CD4-positive, alpha-beta T cell (primary cell): ENCODE data around the gene CD247. TPM values are rescaled to one million over a fixed set of nuclear protein-coding genes. Genes with fewer than 3 reads are reported as not detected.

ENCODE experiments used
- ATAC-seq: fragments of 200-7000 bp; cut with Tn5 transposase; one replicate; pipeline ENCODE4 v1.10.0; 2022; ENCODE audit warnings: mild to moderate bottlenecking; ENCODE audit not compliant: poor library complexity
- CTCF ChIA-PET: fragments of 350-600 bp; sonication (Branson Sonifier 250); formaldehyde crosslinking; loops from one replicate; lab custom pipeline; 2021; ENCODE audit warnings: antibody characterized with exemption, inconsistent platforms; lab: Charles Lee
- POLR2A ChIA-PET: fragments of 350-600 bp; sonication (Branson Sonifier 250); formaldehyde crosslinking; loops from one replicate; lab custom pipeline; 2021; ENCODE audit warnings: antibody characterized with exemption, inconsistent platforms; lab: Charles Lee
- DNase-seq, 14 experiments: peaks; one replicate each; pipeline ENCODE4 v3.0.0-alpha.2; 2013 to 2020; ENCODE audit warnings: mixed read lengths in 2 of 14
- H3K27ac ChIP-seq, 2 donors: one replicate each; pipeline versions ENCODE4 v1.5.1 to v1.7.0; 2013; ENCODE audit warnings: low read length in 2 of 2, low read depth in 1 of 2, mild to moderate bottlenecking in 1 of 2
- H3K27me3 ChIP-seq, 2 experiments: 1 replicate in 1 of 2; 2 replicates in 1 of 2; pipeline versions ENCODE4 v1.6.1 to v1.7.0; 2013; ENCODE audit warnings: low read length in 2 of 2, control low read depth in 1 of 2, mild to moderate bottlenecking in 1 of 2, moderate library complexity in 1 of 2; ENCODE audit not compliant: insufficient read depth in 2 of 2, control insufficient read depth in 1 of 2
- H3K36me3 ChIP-seq: one replicate; pipeline ENCODE4 v1.6.1; 2013; ENCODE audit warnings: low read length, control low read depth; ENCODE audit not compliant: insufficient read depth
- H3K4me1 ChIP-seq: one replicate; pipeline ENCODE4 v1.6.1; 2013; ENCODE audit warnings: low read length, control low read depth; ENCODE audit not compliant: insufficient read depth
- H3K4me3 ChIP-seq: one replicate; pipeline ENCODE4 v1.5.1; 2013; ENCODE audit warnings: mild to moderate bottlenecking, low read length, moderate library complexity
- H3K9me3 ChIP-seq, 2 experiments: 1 replicate in 1 of 2; 2 replicates in 1 of 2; pipeline versions ENCODE4 v1.6.1 to v1.7.0; 2013; ENCODE audit warnings: low read length in 2 of 2, mild to moderate bottlenecking in 2 of 2, control low read depth in 1 of 2, moderate library complexity in 1 of 2; ENCODE audit not compliant: control insufficient read depth in 1 of 2, insufficient read depth in 1 of 2
- H3K27ac Mint-ChIP-seq: one replicate; pipeline ENCODE4 v1.8.0; 2020; ENCODE audit warnings: mixed read lengths
- H3K27me3 Mint-ChIP-seq: one replicate; pipeline ENCODE4 v1.8.0; 2021; ENCODE audit warnings: mixed read lengths
- H3K36me3 Mint-ChIP-seq: one replicate; pipeline ENCODE4 v1.8.0; 2021; ENCODE audit warnings: low read depth, mixed read lengths
- H3K4me1 Mint-ChIP-seq: one replicate; pipeline ENCODE4 v1.8.0; 2021; ENCODE audit warnings: low read depth, mixed read lengths
- H3K4me3 Mint-ChIP-seq: one replicate; pipeline ENCODE4 v1.8.0; 2020; ENCODE audit warnings: mild to moderate bottlenecking, mixed read lengths
- H3K9me3 Mint-ChIP-seq: one replicate; pipeline ENCODE4 v1.8.0; 2020; ENCODE audit warnings: mixed read lengths
- intact Hi-C, 2 experiments: fragments of 100-400 bp; cut with DNase I in 1 of 2; cut with micrococcal nuclease in 1 of 2; formaldehyde crosslinking; loops; one replicate each; pipeline versions ENCODE4 v1.15.1 to v1.9.0; 2023 to 2025; cut with DNase I, micrococcal nuclease
- total RNA-seq, 174 experiments: library from RNA in 2 of 174; stranded (reverse) in 2 of 174; gene quantifications; one replicate each; pipeline ENCODE4 v1.2.3 and lab custom pipeline; 2021 to 2026
- TF ChIP-seq, protein P1 (sequence below): fragments of 200-600 bp; IDR thresholded peaks from one replicate; pipeline ENCODE4 v1.8.0; 2022; ENCODE audit warnings: antibody characterized with exemption, mild to moderate bottlenecking

Gene CD247
- total RNA-seq, 2 experiments from 2014 or later = 355 to 378 TPM

DNA sequence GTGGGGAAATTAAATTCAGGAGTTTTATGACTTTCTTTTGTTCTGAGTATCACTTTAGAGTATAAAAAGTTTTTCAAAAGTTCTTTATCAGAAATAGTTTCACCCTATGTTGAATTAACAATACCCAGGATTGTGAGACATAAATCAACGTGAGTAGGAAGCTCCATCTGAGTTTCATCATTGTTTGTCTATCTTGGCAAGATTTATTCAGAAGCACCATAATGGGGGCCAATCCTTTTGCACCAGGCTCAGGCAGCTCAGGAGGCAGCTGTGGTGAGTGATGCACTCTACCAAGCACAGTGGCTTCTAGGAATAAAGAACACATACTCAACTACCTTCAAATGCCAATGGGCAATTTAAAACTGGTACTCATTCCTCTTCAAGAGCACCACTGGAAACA, 23.3 kb upstream of the CD247 start:
- no peaks in the 10 kb centered on the region for H3K9me3 Mint-ChIP-seq
- CTCF ChIA-PET = interaction anchor here (0.9 to 2.5 kb wide), 5 partner anchors 8 to 477 kb away, joined by 3 to 9 read pairs (median 5); no protein-coding TSS in a partner anchor
- Histone ChIP-seq H3K36me3 (peaks cover 12% of the 10 kb centered on the region), H3K27ac (no peak overlapping the region), H3K9me3 (no peaks in the 10 kb centered on the region), H3K4me1 (no peaks in the 10 kb centered on the region), H3K4me3 (no peak overlapping the region), H3K27me3 (no peaks in the 10 kb centered on the region)
- DNase-seq (no peak), ATAC-seq (no peak)
- H3K4me3 Mint-ChIP-seq = no peak overlapping the region
- POLR2A ChIA-PET = no interaction called here
- TF ChIP-seq, protein P1, sequence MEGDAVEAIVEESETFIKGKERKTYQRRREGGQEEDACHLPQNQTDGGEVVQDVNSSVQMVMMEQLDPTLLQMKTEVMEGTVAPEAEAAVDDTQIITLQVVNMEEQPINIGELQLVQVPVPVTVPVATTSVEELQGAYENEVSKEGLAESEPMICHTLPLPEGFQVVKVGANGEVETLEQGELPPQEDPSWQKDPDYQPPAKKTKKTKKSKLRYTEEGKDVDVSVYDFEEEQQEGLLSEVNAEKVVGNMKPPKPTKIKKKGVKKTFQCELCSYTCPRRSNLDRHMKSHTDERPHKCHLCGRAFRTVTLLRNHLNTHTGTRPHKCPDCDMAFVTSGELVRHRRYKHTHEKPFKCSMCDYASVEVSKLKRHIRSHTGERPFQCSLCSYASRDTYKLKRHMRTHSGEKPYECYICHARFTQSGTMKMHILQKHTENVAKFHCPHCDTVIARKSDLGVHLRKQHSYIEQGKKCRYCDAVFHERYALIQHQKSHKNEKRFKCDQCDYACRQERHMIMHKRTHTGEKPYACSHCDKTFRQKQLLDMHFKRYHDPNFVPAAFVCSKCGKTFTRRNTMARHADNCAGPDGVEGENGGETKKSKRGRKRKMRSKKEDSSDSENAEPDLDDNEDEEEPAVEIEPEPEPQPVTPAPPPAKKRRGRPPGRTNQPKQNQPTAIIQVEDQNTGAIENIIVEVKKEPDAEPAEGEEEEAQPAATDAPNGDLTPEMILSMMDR = no peak
- H3K27ac Mint-ChIP-seq = no peak overlapping the region
- H3K36me3 Mint-ChIP-seq = peaks cover 45% of the 10 kb centered on the region
- intact Hi-C loops = loop anchor here (2.0 to 5.0 kb wide), 2 partner anchors 273 to 634 kb away; no protein-coding TSS in a partner anchor
- H3K27me3 Mint-ChIP-seq = no peaks in the 10 kb centered on the region
- peaks cover 19% of the 10 kb centered on the region for H3K4me1 Mint-ChIP-seq

DNA sequence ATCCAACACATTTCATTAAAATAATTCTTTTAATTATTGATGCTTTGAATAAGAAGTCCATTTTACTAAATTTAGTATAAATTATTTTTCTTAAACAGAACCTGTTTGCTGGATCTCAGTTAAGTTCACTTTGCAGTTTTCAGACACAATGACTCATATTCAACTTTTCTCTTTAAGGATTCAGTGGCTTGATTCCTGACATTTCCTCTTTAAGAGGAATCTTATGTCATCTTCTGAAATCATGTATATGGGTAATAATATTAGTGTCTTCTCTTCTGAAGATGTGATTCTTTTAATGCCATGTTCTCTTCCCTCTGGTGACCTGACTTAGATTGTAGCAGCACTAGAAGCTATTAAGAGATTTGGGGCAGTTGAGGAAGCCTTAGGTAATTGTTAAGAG, 22.7 kb upstream of the CD247 start:
- Mint-ChIP-seq H3K27ac (no peak overlapping the region), H3K27me3 (no peaks in the 10 kb centered on the region), H3K4me1 (peaks cover 19% of the 10 kb centered on the region), H3K36me3 (peaks cover 39% of the 10 kb centered on the region), H3K4me3 (no peak overlapping the region), H3K9me3 (no peaks in the 10 kb centered on the region)
- intact Hi-C loops = loop anchor here (2.0 to 5.0 kb wide), 2 partner anchors 272 to 634 kb away; no protein-coding TSS in a partner anchor
- ChIA-PET POLR2A (interaction anchor here (0.8 to 1.7 kb wide), 4 partner anchors 10 to 273 kb away, joined by 3 to 9 read pairs (median 5); partner anchors contain the start of gene CREG1), CTCF (interaction anchor here (0.6 to 2.8 kb wide), 11 partner anchors 9 to 477 kb away, joined by 3 to 13 read pairs (median 4); partner anchors contain the start of gene CD247)
- no peak overlapping the region for H3K4me3 ChIP-seq
- DNase-seq (no peak), ATAC-seq (no peak)
- peaks cover 11% of the 10 kb centered on the region for H3K36me3 ChIP-seq
- H3K4me1 ChIP-seq = no peaks in the 10 kb centered on the region
- no peak overlapping the region for H3K27ac ChIP-seq
- H3K9me3 ChIP-seq = no peaks in the 10 kb centered on the region
- no peaks in the 10 kb centered on the region for H3K27me3 ChIP-seq
- TF ChIP-seq, protein P1 = no peak

DNA sequence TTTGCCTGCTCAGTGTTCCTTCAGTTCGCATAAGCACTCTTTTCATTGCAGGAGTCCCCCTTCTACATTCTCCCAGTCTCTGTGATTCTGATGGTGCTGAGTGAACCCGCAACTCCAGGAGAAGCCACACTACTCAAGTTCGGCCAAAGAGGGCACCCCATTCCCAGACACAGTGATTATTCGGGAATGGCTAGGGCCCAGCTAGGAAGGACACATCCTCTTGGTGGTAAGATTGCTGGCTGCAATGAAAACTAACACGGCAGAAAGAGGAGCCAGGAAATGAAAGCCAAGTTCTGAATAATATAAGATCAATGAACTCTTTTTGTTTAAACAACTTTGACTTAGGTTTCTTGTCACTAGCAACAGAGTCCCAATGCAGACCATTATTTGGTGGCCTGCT, 20.3 kb upstream of the CD247 start:
- peaks cover 4% of the 10 kb centered on the region for H3K36me3 ChIP-seq
- DNase-seq (no peak), ATAC-seq (no peak)
- Mint-ChIP-seq H3K36me3 (peaks cover 17% of the 10 kb centered on the region), H3K4me1 (peaks cover 12% of the 10 kb centered on the region), H3K9me3 (no peaks in the 10 kb centered on the region), H3K4me3 (no peak overlapping the region), H3K27me3 (no peaks in the 10 kb centered on the region), H3K27ac (no peak overlapping the region)
- TF ChIP-seq, protein P1 = no peak
- intact Hi-C loops = loop anchor here in 1 of 2 experiments (2.0 kb wide), 1 partner anchor 472 kb away; no protein-coding TSS in a partner anchor
- ChIA-PET POLR2A (no interaction called here), CTCF (interaction anchor here (2.8 kb wide), 1 partner anchor 271 kb away, joined by 13 read pairs; no protein-coding TSS in a partner anchor)
- H3K4me3 ChIP-seq = no peak overlapping the region
- H3K9me3 ChIP-seq = no peaks in the 10 kb centered on the region
- peaks cover 4% of the 10 kb centered on the region for H3K4me1 ChIP-seq
- H3K27me3 ChIP-seq = no peaks in the 10 kb centered on the region
- no peak overlapping the region for H3K27ac ChIP-seq
